Testis (tissue), 2 donors: ENCODE data around the gene PHLPP1.

Experiments
- POLR2A ChIP-seq: fragments of 450-650 bp; IDR thresholded peaks from one replicate; pipeline ENCODE4 v1.6.1; 2017; ENCODE audit warnings: antibody characterized with exemption, mild to moderate bottlenecking, moderate library complexity
- TF ChIP-seq, protein P1 (sequence below), 3 experiments: fragments of 450-650 bp in 2 of 3; fragments of 200-600 bp in 1 of 3; sonication (generic) in 1 of 3; IDR thresholded peaks; one replicate each; pipeline ENCODE4 v1.5.1; 2016 to 2019; ENCODE audit warnings: antibody characterized with exemption in 3 of 3, mild to moderate bottlenecking in 2 of 3, moderate library complexity in 1 of 3

DNA sequence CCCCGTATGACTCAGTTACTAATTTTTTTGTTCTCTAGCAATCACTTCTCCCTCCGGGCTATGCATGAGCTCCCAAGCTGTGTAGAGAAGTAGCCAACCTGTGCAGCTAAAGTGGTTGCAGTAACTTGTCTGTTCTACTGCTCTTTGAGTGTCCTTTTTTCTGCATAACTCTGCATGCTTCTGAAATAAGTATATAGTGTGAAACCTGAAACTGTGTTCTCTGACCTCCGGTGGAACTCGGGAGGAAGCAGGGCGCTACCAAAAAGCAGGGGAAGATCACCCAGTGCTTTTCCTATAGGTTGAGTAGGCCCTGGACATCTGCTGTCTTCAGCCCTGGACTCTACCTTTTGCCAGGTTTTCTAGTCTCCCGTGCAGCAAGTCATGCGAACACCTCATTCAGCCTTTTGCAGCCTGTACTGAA is 47.8 kb downstream of the PHLPP1 start:
- TF ChIP-seq, protein P1, sequence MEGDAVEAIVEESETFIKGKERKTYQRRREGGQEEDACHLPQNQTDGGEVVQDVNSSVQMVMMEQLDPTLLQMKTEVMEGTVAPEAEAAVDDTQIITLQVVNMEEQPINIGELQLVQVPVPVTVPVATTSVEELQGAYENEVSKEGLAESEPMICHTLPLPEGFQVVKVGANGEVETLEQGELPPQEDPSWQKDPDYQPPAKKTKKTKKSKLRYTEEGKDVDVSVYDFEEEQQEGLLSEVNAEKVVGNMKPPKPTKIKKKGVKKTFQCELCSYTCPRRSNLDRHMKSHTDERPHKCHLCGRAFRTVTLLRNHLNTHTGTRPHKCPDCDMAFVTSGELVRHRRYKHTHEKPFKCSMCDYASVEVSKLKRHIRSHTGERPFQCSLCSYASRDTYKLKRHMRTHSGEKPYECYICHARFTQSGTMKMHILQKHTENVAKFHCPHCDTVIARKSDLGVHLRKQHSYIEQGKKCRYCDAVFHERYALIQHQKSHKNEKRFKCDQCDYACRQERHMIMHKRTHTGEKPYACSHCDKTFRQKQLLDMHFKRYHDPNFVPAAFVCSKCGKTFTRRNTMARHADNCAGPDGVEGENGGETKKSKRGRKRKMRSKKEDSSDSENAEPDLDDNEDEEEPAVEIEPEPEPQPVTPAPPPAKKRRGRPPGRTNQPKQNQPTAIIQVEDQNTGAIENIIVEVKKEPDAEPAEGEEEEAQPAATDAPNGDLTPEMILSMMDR (IDR thresholded peaks at IDR 0.05): no peak
- no peak for TF ChIP-seq POLR2A
